ENCODE results near the gene MIX23. TPM values are rescaled to one million over a fixed set of nuclear protein-coding genes. Genes with fewer than 3 reads are reported as not detected.

Gene MIX23
- total RNA-seq, 6 experiments from 2014 or later = 21.3 to 36.0 (median 27.1) TPM

- WGBS (ENCODE audit: insufficient coverage, low coverage, low lambda C conversion rate, missing lambda C conversion rate) = 96% methylated on average over 2 of the region's 2 CpGs
- H3K4me3 ChIP-seq = no peak overlapping the region
- no peaks in the 10 kb centered on the region for H3K36me3 ChIP-seq
- no peaks in the 10 kb centered on the region for H3K27me3 ChIP-seq
- H3K27ac ChIP-seq = no peak overlapping the region
- TF ChIP-seq CTCF (IDR thresholded peaks at IDR 0.05) (no peak), POLR2A (IDR thresholded peaks at IDR 0.05) (no peak)
- no peaks in the 10 kb centered on the region for H3K9me3 ChIP-seq
- no peak for ATAC-seq
- DNase-seq = no peak
- no peaks in the 10 kb centered on the region for H3K4me1 ChIP-seq
- intact Hi-C loops (cut with DNase I) = no loop called here
Measured at GRCh38 chr3:122318620-122319019, 64.4 kb downstream of the MIX23 start.

GRCh38 chr3:122316368-122316767 is 66.7 kb downstream of the MIX23 start:
- Histone ChIP-seq H3K36me3 (no peaks in the 10 kb centered on the region), H3K4me3 (no peak overlapping the region), H3K9me3 (no peaks in the 10 kb centered on the region), H3K4me1 (no peaks in the 10 kb centered on the region), H3K27ac (no peak overlapping the region), H3K27me3 (no peaks in the 10 kb centered on the region)
- WGBS (ENCODE audit: insufficient coverage, low coverage, low lambda C conversion rate, missing lambda C conversion rate) = 74% methylated on average over 4 of the region's 5 CpGs
- DNase-seq (no peak), ATAC-seq (no peak)
- TF ChIP-seq POLR2A (IDR thresholded peaks at IDR 0.05) (no peak), CTCF (IDR thresholded peaks at IDR 0.05) (no peak)
- intact Hi-C loops (cut with DNase I) = no loop called here

- no peak for ATAC-seq
- Histone ChIP-seq H3K27ac (no peak overlapping the region), H3K4me3 (no peak overlapping the region), H3K9me3 (no peaks in the 10 kb centered on the region), H3K36me3 (no peaks in the 10 kb centered on the region), H3K27me3 (no peaks in the 10 kb centered on the region), H3K4me1 (no peaks in the 10 kb centered on the region)
- DNase-seq = no peak
- TF ChIP-seq CTCF (IDR thresholded peaks at IDR 0.05) (no peak), POLR2A (IDR thresholded peaks at IDR 0.05) (no peak)
- WGBS (ENCODE audit: insufficient coverage, low coverage, low lambda C conversion rate, missing lambda C conversion rate) = no CpG with 5 or more reads among the region's 4 CpGs
- intact Hi-C loops (cut with DNase I) = no loop called here
Measured at GRCh38 chr3:122315619-122316018, 67.4 kb downstream of the MIX23 start.

GRCh38 chr3:122314228-122314876 is 68.7 kb downstream of the MIX23 start:
- ATAC-seq = no peak
- no peak for DNase-seq
- WGBS (ENCODE audit: insufficient coverage, low coverage, low lambda C conversion rate, missing lambda C conversion rate) = 62% methylated on average over 2 of the region's 2 CpGs
- Histone ChIP-seq H3K9me3 (no peaks in the 10 kb centered on the region), H3K36me3 (no peaks in the 10 kb centered on the region), H3K27me3 (no peaks in the 10 kb centered on the region), H3K4me1 (no peaks in the 10 kb centered on the region), H3K27ac (no peak overlapping the region), H3K4me3 (no peak overlapping the region)
- intact Hi-C loops (cut with DNase I) = no loop called here
- TF ChIP-seq CTCF (IDR thresholded peaks at IDR 0.05) = no peak
- no peak for TF ChIP-seq POLR2A (IDR thresholded peaks at IDR 0.05)

- intact Hi-C loops (cut with DNase I) = no loop called here
- no peak for TF ChIP-seq CTCF (IDR thresholded peaks at IDR 0.05)
- TF ChIP-seq POLR2A (IDR thresholded peaks at IDR 0.05) = no peak
- 48% methylated on average over 3 of the region's 3 CpGs for WGBS (ENCODE audit: insufficient coverage, low coverage, low lambda C conversion rate, missing lambda C conversion rate)
Measured at GRCh38 chr3:122313281-122313680, 69.8 kb downstream of the MIX23 start.

More at GRCh38 chr3:122313281-122313680, 69.8 kb downstream of the MIX23 start:
- H3K4me1 ChIP-seq = no peaks in the 10 kb centered on the region
- H3K27me3 ChIP-seq = no peaks in the 10 kb centered on the region
- H3K9me3 ChIP-seq = no peaks in the 10 kb centered on the region
- H3K4me3 ChIP-seq = no peak overlapping the region
- ATAC-seq = no peak
- DNase-seq = no peak
- no peak overlapping the region for H3K27ac ChIP-seq
- H3K36me3 ChIP-seq = no peaks in the 10 kb centered on the region
